Measurements from ENCODE around the gene ENO1.

- TF ChIP-seq CTCF (IDR thresholded peaks at IDR 0.05 in 2 of 3, conservative IDR thresholded peaks at IDR 0.05 in 1 of 3; ENCODE audit: control insufficient read depth in 2 of 3, extremely low read depth in 1 of 3, insufficient read depth in 1 of 3, low read depth in 3 of 3, low read length in 3 of 3) (no peak), ATF7 (IDR thresholded peaks at IDR 0.05; ENCODE audit: low read depth) (no peak), POLR2AphosphoS5 (IDR thresholded peaks at IDR 0.05; ENCODE audit: low read length) (peak; percentile 65), TARDBP (IDR thresholded peaks at IDR 0.05; ENCODE audit: borderline replicate concordance) (no peak), POLR2A (IDR thresholded peaks at IDR 0.05; ENCODE audit: low read depth, low read length) (peak; percentile 60), TAF1 (IDR thresholded peaks at IDR 0.05; ENCODE audit: borderline replicate concordance, low read depth, low read length) (no peak), SREBF2 (IDR thresholded peaks at IDR 0.05; ENCODE audit: low read length) (no peak)
Observed at GRCh38 chr1:8867878-8868567, 10.5 kb downstream of the ENO1 start.

All from GM12878 (cell line).